NCI-H345 treated with DMSO at 0.1 percent for 48 hours (cell line): Measurements from ENCODE around the gene BRSK2.

Experiments
- DNase-seq: peaks from one replicate; lab custom pipeline; 2025; ENCODE audit not compliant: unreplicated experiment; lab: John Stamatoyannopoulos, UW

BRSK2 gene

DNA sequence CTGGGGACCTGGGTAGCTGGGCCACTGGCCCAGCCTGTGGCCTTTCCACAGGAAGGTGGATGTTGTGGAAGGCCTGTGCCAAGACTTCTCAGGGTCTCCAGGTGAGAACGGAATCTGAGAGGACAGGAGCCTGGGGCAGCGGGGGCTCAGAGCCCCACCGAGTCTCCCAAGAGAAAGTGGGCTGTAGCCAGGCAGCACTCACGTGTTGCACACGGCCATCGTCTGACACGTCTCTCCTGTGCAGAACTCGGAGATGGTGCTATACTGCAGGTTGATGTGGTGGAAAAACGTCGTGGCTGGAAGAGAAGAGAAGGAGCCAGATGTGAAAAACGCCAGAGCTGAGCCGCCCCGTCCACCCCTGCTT lies 90.4 kb downstream of the BRSK2 start:
- DNase-seq = no peak

DNA sequence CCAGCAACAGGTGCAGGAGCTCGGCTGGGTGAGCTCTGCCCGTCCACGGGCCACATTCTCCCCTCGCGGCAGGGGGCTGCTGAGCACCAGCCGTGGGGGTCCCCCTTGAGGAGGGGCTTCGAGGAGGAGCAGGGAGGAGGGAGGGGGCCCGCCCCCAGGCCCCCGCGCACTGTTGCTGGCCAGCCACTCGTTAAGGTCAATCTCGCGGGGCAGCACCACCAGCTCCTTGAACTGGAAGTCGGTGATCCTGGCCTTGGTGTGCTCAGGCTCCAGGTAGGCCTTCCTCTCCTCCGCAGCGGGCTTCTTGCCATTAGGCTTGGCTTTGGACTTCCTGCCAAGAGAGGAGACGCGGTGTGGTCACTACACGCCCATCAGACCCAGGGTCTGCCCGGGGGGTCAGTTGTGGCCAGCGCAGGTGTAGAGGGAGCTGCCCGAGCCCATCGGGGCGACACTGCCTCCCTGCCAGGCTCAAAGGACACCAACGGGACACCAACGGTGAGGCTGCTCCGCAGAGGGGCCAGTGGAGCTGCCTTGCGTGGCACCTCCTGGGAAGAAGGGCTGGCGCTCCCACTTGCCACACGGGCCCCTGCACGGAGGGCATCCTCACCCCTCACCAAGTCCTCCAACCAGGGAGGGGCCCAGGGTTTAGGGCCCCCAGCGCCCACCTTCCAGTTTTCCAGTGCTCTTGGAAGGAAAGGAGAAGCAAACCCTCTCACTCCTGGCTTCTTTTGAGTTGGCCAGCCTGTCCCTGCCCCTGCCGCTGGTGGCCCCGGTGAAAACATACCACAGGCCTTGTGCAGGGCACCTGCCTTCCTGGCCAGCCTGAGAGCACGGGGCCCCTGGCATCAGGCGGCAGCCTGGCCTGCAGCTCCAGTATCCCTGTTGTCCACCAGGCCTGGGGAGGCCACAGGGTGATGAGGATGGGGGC lies 91.1 kb downstream of the BRSK2 start:
- no peak for DNase-seq

GRCh38 chr11:1481483-1481825 lies 91.7 kb downstream of the BRSK2 start:
- no peak for DNase-seq

GRCh38 chr11:1481861-1482441 lies 92.2 kb downstream of the BRSK2 start:
- no peak for DNase-seq

- no peak for DNase-seq
Observed at GRCh38 chr11:1482581-1483444, 93.1 kb downstream of the BRSK2 start.

DNA sequence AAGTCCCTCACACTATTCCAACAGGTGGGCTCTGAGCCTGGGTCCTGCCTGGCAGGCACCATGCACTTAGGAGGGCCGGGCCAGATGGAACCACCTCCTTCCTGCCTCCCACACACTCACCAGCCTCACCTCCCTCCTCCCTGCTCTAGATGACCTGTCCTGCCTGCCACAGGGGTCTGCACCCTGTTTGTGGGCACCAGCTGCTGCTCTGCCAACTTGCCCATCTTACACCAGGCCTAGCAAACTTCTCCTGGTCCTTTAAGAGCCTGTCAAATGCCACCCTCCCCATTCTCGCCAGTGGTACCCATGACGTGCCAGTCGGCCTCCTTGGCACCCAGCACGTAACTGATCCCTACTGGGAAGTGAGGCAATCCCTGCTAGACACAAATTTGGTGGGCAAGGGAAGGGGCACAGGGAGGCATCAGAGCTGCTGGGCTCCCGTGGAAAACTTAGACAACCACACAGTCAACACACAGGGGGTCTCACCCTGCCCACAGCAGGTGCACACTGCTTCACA lies 93.8 kb downstream of the BRSK2 start:
- DNase-seq = no peak

DNA sequence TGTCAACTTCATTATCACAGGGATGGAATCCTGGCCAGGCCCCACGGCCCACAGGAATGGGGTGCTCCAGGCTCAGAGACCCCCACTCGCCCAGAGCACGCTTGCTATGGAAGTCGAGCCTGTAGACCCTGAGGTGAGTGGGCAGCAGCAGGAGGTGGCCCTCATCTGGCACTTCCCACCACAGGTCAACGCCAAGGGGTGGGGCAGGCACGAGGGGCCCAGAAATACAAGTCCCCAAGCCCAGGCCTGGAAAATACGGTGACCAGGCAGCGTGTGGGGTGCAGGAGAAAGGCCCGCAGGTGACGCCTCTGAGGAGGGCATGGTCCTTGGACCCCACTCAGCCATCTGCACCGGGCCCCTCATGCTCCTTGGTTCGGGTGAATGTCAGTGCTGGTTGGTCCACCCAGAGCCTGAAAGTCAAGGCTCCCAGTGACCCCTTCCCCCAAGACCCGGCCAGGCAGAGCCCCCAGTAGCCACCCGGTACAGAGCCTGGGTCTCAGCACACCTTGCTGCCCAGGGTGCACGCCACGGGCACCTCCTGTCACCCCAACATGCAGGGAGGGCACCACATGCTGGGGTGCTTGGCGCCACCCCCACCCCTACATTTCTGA lies 94.4 kb downstream of the BRSK2 start:
- no peak for DNase-seq

- no peak for DNase-seq
Observed at GRCh38 chr11:1484695-1485503, 95.2 kb downstream of the BRSK2 start.

GRCh38 chr11:1485504-1485885 lies 95.8 kb downstream of the BRSK2 start:
- DNase-seq = no peak

DNA sequence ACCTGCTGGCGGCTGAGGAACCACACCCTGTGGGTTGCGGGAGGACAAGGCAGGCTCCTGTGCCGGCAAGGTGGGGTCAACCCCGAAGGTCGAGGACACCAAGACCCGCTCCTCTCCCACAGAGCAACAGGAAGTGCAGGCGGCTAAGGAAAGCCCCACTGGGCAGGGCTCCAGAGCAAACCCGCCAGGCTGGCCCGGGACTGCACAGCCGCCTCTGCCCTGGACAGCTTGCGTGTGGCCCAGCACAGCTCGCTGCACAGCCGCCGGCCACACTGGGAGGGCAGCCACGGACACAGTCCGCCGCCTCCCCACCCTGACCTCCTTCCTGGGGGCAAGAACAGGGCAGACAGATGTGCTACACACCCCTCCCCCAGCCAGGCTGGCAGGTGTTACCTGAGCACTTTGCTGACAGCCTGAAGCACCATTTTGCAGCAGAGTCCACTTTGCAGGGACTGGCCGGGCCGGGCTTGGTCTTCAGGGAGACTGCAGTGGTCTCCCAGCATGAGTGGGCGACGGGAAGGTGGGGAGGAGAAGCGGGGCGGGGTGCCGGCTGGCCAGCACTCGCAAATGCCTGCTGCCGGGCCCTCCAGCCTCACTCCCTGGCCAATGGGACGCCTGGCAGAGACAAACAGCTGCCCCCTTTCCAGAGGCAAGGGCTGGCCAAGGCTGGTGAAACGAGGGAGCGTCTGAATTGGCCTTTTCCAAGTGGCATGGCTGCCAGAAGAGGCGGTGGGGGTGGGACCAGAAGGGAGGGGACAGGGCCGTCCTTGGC lies 96.5 kb downstream of the BRSK2 start, which contains the start of gene MOB2:
Gene MOB2, minus strand, starts transcription at position 726 of the 772 bp plus-strand sequence. Its CDS starts 223 bp downstream, at position 503.
- DNase-seq = no peak

GRCh38 chr11:1487091-1487850 lies 97.5 kb downstream of the BRSK2 start:
- no peak for DNase-seq

GRCh38 chr11:1487851-1488574 lies 98.3 kb downstream of the BRSK2 start:
- no peak for DNase-seq

DNA sequence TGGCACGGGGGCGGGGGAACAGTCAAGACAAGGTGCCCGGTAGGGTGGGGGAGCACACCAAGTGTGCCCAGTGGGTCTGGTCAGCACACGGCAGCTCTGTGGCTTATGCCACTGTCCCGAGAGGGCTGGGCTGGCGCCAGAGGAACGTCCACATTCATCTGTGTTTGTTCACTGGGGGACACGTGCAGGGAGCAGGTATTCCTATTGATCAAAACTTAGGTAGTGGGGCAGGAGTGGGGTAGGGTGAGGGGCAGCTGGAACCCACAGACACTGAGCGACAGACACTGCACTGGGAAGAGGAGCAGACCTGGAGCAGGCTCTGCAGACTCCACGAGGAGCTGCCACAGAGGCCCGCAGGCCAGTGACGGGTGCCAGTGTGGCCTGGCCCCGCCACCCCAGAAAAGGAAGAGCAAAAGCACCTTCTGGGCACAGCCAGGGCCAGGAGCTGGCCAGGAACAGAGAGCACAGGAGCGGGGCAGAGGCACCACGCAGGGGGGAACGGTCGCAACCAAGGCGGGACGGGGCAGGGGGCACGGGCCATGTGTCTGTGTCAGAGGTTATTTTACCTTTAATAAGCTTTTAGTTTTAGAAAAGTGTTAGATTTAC lies 98.9 kb downstream of the BRSK2 start:
- DNase-seq = no peak

DNA sequence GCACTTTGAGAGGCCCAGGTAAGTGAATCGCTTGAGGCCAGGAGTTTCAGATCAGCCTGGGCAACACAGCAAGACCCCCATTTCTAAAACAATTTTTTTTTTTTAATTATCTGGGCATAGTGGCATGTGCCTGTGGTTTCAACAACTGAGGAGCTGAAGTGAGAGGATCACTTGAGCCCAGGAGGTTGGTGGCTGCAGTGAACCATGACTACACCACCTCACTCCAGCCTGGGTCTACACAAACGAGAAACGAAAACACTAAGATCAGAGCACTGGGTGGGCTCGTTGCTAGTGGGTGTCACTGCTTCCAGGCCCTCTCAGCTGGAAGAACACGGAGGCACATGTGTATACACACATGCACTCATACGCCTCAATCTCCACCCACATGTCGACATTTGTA lies 100.9 kb downstream of the BRSK2 start:
- no peak for DNase-seq

DNA sequence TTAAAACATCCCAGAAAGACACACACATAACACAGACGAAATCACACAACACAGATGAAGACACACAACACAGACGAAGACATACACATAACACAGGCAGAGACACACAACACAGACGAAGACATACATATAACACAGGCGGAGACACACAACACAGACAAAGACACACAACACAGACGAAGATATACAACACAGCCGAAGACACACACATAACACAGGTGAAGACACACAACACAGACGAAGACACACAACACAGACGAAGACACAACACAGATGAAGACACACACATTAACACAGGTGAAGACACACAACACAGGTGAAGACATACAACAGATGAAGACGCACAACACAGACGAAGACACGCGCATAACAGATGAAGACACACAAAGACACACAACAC lies 101.6 kb downstream of the BRSK2 start:
- DNase-seq = no peak

DNA sequence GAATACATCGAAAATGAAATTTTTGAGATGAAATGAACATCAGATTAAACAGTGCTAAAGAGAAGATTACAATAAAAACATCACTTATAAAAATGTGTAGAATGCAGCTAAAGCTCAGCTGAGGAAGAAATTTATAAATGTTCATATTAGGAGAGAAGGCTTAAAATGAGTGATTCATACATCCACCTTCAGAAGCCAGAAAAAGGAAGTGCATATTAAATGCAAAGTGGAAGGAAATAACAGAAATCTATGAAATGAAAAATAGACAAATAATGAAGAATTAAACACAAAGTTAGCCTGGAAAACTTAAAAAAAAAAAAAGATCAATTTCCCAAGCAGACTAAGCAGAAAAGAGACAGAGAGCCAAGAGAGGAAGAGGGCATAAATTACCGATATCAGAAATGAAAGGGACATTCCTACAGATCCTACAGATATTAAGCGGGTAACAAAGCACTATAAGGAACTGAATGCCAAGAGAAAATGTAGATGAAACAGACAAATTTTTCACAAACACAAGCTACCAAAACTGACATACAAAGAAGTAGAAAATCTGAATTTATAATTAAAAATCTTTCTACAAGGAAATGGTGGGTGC lies 104.0 kb downstream of the BRSK2 start:
- DNase-seq = no peak

- no peak for DNase-seq
Observed at GRCh38 chr11:1494650-1495049, 104.9 kb downstream of the BRSK2 start.
